Mucosa of rectum (tissue), 2 donors: ENCODE data around the gene RRP8.

ENCODE experiments used
- H3K27ac ChIP-seq, 2 donors: one replicate each; pipeline ENCODE4 v1.7.0; 2013; ENCODE audit warnings: inconsistent platforms in 2 of 2, low read depth in 2 of 2, low read length in 2 of 2
- H3K27me3 ChIP-seq, 2 donors: one replicate each; pipeline ENCODE4 v1.7.0; 2013; ENCODE audit warnings: low read length in 2 of 2; ENCODE audit not compliant: control insufficient read depth in 2 of 2, insufficient read depth in 2 of 2
- H3K36me3 ChIP-seq, 2 donors: one replicate each; pipeline ENCODE4 v1.7.0; 2013; ENCODE audit warnings: low read length in 2 of 2; ENCODE audit not compliant: control insufficient read depth in 2 of 2, insufficient read depth in 2 of 2
- H3K4me1 ChIP-seq, 2 donors: one replicate each; pipeline ENCODE4 v1.7.0; 2013; ENCODE audit warnings: low read length in 2 of 2, mild to moderate bottlenecking in 1 of 2; ENCODE audit not compliant: control insufficient read depth in 2 of 2, insufficient read depth in 2 of 2
- H3K4me3 ChIP-seq, 2 donors: one replicate each; pipeline ENCODE4 v1.7.0; 2013; ENCODE audit warnings: low read length in 2 of 2
- H3K9ac ChIP-seq, 2 donors: one replicate each; pipeline ENCODE4 v1.7.0; 2013; ENCODE audit warnings: low read length in 2 of 2, low read depth in 1 of 2, mild to moderate bottlenecking in 1 of 2
- H3K9me3 ChIP-seq, 2 donors: one replicate each; pipeline ENCODE4 v1.7.0; 2013; ENCODE audit warnings: low read length in 2 of 2; ENCODE audit not compliant: control insufficient read depth in 2 of 2
- donor health status: healthy.
- donor health status: Normal muscosa, but diverticular disease.

The RRP8 gene

DNA sequence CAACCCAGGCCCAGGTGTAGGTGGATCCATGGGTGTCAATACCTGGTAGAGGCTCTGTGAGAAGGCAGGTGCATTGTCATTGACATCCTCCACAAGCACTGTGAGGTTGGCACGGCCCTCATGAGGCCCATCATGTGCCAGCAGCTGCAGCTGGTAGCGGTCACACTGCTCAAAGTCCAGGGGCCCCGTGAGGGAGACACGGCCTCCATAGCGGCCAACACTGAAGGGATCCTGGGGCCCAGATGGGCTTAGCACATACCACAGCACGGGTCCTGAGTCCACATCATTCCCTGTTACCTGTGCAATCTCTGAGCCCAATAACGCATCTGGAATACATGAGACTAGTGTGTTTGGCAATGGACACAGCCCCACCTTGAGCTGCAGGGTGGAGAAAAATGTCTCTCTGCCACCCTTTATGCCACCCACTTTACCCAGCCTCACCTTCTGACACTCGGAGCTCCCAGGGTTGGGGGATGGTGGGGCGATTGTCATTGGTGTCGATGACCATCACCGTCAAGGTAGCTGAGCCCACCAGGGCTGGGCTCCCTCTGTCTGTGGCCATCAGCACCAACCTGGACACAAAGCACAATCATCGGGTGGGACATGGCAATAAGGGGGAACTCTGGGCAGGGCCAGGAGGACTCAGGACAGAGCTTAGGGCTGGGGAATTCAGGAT is 21.9 kb upstream of the RRP8 start:
- H3K9ac ChIP-seq = no peak overlapping the region
- H3K4me3 ChIP-seq = no peak overlapping the region
- H3K4me1 ChIP-seq = no peaks in the 10 kb centered on the region
- no peak overlapping the region for H3K27ac ChIP-seq
- no peaks in the 10 kb centered on the region for H3K9me3 ChIP-seq
- H3K27me3 ChIP-seq = no peaks in the 10 kb centered on the region
- H3K36me3 ChIP-seq = peaks cover 0 to 7% of the 10 kb centered on the region in 2 donors

DNA sequence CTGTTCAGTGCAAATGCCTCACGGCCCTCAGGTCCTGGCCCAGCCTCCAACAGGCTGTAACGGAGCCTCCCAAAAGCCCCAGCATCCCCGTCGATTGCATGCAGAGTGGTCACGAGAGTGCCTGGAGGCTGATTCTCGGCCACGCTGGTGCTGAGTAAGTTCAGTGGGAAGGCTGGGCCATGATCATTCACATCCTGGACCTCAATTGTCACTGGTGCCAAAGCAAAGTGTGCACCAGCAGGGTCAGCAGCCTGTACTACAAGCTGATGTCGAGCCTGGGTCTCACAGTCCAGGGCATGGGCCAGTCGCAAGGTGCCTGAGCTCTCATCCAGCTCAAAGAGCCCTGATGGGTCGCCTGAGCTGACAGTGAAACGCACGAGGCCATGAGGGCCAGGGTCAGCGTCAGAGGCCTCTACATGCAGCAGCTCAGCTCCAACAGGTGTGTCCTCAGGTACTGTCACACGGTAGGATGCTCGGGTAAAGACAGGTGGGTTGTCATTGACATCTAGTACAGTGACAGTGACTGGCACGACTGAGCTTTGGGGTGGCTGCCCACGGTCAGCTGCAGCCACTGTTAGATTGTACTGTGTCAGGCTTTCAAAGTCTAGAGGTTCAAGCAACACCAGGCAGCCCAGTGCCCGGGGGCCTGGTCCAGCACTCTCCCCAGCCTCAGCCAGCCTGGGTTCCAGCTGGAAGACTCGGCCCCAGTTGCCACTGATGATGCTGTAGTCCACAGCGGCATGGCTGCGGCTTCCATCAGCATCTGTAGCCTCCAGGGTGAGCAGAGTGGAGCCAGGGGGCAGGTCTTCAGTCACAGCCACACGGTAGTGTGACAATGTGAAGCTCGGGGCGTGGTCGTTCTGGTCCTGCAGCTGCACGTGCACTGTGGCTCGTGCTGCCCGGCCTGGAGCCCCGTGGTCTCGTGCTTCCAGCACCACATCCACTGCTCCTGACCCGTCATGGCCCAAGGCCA is 20.3 kb upstream of the RRP8 start:
- Histone ChIP-seq H3K4me1 (peaks cover 2 to 7% of the 10 kb centered on the region in 2 donors), H3K27ac (no peak overlapping the region), H3K27me3 (no peaks in the 10 kb centered on the region), H3K36me3 (peaks cover 0 to 2% of the 10 kb centered on the region in 2 donors), H3K9me3 (no peaks in the 10 kb centered on the region), H3K9ac (no peak overlapping the region), H3K4me3 (no peak overlapping the region)

DNA sequence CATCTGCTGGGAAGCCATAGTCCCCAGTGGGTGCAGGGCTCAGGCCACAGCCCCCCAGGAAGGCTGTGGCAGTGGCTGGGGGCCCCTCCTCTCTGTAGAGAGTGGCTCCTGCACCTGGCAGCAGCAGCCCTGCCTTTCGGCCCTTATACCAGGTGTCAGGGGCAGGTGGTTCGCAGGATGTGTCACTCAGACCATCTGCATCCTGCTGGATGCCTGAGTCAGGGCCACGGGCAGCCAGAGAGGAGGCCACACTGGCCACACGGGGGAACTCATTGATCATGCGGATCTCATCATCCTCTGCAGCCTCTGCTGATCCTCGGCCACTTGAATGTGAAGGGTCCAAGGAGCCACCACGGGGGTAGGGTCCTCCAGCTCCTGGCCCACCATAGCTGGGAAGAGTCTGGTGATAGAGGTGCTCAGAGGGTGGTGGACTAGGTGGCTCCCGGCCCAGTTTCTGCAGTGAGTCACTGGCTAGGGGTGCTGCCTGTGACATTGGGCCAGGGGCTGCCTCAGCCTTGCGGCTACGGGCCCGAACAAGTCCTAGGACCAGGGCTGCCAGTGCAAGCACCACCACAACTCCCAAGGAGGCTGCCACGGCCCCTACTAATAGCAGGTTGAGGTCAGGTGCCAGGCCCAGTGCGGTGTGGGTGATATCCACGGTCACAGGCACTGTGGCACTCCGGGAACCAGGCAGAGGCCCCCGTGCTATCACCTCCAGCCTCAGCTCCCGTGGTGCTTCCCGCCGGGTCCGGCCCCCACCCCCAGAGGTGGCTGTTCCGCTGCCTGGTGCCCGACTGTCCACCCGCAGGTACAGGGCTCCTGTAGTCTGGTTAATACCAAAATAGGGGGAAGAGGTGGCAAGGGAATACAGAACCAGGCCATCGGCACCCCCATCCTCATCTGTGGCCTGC is 19.1 kb upstream of the RRP8 start:
- H3K9me3 ChIP-seq = no peaks in the 10 kb centered on the region
- no peak overlapping the region for H3K9ac ChIP-seq
- no peaks in the 10 kb centered on the region for H3K27me3 ChIP-seq
- no peaks in the 10 kb centered on the region for H3K36me3 ChIP-seq
- no peak overlapping the region for H3K4me3 ChIP-seq
- peaks cover 9 to 17% of the 10 kb centered on the region in 2 donors for H3K4me1 ChIP-seq
- H3K27ac ChIP-seq = no peak overlapping the region

DNA sequence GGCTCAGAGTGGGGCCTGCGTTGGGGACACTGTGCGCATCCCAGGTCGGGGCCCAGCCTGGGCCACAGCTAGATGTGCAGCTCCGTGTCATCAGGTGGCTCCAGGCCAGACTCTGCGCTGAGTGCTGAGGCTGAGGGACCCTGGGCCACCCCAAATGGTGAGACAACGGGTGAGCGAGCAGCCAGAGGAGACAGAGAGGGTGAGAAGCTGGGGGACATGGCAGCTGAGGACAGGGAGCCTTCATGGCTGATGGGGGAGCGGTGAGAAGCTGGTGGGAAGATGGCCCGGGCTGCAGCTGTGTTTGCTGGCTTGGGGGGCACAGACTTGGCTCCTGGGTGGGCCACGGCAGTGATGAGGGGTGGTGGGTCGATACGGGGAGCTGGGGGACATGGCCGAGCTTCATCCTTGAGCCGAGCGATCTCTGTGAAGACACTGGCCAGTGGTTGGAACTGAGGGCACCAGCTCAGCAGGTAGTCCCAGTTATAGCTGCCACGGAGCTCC is 18.3 kb upstream of the RRP8 start:
- Histone ChIP-seq H3K27ac (no peak overlapping the region), H3K9ac (no peak overlapping the region), H3K9me3 (no peaks in the 10 kb centered on the region), H3K4me1 (peaks cover 14 to 20% of the 10 kb centered on the region in 2 donors), H3K36me3 (peaks cover 2 to 6% of the 10 kb centered on the region in 2 donors), H3K27me3 (no peaks in the 10 kb centered on the region), H3K4me3 (no peak overlapping the region)

DNA sequence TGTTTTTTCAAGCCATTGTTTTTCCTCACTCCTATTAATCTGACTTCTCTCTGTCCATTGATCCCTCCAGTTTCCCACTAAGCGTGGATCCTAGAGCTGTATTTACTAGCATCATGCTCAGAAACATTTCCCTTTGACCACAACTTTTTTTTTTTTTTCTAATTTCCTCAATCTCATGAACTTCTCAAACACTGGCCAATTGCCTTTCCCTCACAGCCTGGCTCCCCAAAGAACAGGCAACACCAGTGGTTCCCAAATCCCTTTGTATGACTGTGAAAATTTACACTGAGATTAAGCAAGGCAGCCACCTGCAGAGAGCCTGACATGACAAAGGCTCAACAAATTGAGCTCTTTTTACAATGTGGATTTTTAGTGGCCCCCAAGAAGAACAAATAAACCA is 17.2 kb upstream of the RRP8 start:
- H3K9ac ChIP-seq = no peak overlapping the region
- no peak overlapping the region for H3K27ac ChIP-seq

DNA sequence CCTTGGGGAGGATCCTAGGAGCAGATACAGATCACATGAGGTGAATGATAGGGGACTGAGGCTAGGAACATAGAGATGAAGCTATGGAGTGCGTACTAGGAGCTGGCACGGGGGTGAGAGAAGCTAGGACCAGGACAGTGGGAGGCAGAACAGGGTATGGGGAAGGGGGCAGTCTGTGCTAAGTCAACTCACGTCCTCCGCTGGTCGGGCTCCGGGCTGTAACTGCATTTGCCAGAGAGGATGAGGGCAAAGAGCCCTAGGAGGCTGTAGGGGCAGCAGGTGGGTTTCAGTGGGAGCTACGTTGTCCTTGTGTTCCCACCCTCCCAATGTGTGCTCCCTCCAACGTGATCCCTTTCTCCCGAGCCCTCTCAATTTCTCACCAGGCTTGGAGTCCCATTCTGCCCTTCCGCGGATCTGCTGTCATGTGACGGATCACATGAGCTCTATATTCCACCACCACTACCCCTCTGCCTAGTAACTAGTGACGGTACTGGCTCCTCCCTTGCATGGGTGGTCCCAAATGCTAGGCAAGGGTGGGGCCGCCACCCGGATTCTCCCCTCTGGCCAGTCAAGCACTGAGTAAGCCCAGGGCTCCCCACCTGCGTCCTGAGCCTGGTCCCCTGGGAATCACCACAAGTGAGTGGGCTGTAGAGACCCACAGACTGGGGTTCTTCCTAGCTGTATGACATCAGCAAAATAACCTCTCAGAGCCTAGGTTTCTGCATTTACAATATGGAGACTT is 15.8 kb upstream of the RRP8 start, which contains the start of gene TPP1:
TSS of gene TPP1 (minus strand) at position 419 of the 742 bp plus-strand sequence. CDS start at position 397, 22 bp downstream.
- peaks cover 14 to 20% of the 10 kb centered on the region in 2 donors for H3K4me1 ChIP-seq
- no peaks in the 10 kb centered on the region for H3K27me3 ChIP-seq
- H3K4me3 ChIP-seq = peak within 1 kb of the TSS; percentile 95 to 100
- H3K9me3 ChIP-seq = no peaks in the 10 kb centered on the region
- H3K36me3 ChIP-seq = peaks cover 15 to 24% of the 10 kb centered on the region in 2 donors
- peak within 1 kb of the TSS; percentile 82 for H3K27ac ChIP-seq
- H3K9ac ChIP-seq = peak within 1 kb of the TSS; percentile 89 to 97

More for the DNA sequence above, 17.2 kb upstream of the RRP8 start:
- H3K9me3 ChIP-seq = no peaks in the 10 kb centered on the region
- no peaks in the 10 kb centered on the region for H3K27me3 ChIP-seq
- peaks cover 6 to 10% of the 10 kb centered on the region in 2 donors for H3K36me3 ChIP-seq
- H3K4me1 ChIP-seq = peaks cover 14 to 20% of the 10 kb centered on the region in 2 donors
- H3K4me3 ChIP-seq = no peak overlapping the region

DNA sequence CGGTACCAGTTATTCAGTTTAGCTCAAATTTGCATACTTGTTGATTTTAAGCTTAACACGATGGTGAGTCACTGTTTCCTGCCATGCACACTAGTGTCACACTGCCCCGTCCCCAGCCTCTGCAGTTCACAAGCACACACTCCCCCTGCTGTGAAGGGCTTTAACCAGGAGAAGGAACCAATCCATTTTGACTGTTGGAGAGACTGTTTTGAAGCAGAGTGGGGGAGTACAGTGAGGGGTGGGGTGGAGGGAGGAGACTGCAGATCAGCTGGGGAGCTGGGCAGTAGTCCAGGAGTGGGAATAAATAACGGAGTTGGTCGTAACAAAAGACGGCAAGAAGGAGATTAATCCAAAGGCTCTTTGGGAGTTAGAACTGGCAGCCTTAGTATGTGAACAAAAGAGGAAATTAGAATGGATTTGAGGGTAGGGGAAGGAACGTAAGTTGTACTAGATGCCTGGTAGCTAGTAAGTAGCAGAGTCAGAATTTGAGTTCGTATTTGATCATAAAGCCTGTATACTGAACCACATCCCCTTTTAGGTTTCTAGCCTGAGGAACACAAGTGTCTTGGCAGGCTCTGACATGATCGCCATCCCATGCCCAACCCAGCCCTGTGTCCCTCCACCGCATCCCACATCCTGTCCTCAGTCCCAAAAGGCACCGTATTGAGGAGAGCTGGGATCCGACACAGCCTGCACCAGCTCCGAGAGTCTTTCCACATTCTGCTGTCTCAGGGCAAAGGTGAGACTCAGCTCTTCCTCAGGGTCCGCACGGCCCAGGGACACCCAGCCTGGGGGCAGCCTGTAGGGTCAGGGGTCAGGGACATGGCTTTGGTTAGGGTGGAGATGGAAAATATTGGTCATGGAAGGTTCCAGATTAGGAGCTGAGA is 14.9 kb upstream of the RRP8 start:
- Histone ChIP-seq H3K36me3 (peaks cover 15 to 26% of the 10 kb centered on the region in 2 donors), H3K27ac (peak overlapping the region; percentile 82), H3K4me3 (peak overlapping the region; percentile 95 to 100), H3K9me3 (no peaks in the 10 kb centered on the region), H3K4me1 (peaks cover 20 to 23% of the 10 kb centered on the region in 2 donors), H3K9ac (peak overlapping the region; percentile 89 to 97), H3K27me3 (no peaks in the 10 kb centered on the region)

DNA sequence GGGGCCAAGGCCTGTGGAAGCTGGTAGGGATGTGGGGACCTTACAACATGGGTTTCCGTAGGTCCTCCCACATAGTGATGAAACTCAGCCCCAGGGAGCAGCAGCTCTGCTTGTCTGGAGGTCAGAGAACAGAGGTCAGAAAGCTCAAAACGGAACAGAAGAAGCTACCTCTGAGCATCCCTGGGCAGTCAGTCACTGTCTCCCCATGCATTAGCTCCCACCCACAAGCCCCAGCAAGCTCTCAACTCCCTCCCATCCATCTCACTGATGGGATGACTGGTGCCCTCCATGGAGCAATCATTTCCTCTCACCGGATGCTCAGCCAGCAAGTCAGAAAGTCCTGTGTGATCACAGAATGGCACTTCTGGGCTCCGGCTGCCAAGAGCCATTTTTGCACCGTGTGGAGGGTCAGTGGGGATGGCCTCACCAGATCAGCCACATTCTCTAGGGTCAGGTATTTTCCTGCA is 13.9 kb upstream of the RRP8 start:
- H3K4me3 ChIP-seq = peak overlapping the region; percentile 95 to 100
- H3K36me3 ChIP-seq = peaks cover 15 to 26% of the 10 kb centered on the region in 2 donors
- no peak overlapping the region for H3K9ac ChIP-seq
- peaks cover 28 to 31% of the 10 kb centered on the region in 2 donors for H3K4me1 ChIP-seq
- no peaks in the 10 kb centered on the region for H3K9me3 ChIP-seq
- peak overlapping the region in 1 of 2 donors; percentile 53 for H3K27ac ChIP-seq
- no peaks in the 10 kb centered on the region for H3K27me3 ChIP-seq
